T-helper 1 cell treated with Interleukin-12 subunit alpha and Interleukin-12 subunit beta and Interleukin-4 antibody, amounts not matched to agents 30 ng/mL and 1 ng/mL, for 36 hours (primary cell): Measurements from ENCODE around the gene PRDM9. TPM values are rescaled to one million over a fixed set of nuclear protein-coding genes. Genes with fewer than 3 reads are reported as not detected.
"Not testable (repeated sequence)": the region's sequence is repeated elsewhere in the genome, so short reads cannot be mapped to it uniquely, and the experiment has no call there.

Experiments
- intact Hi-C: fragments of 100-400 bp; cut with micrococcal nuclease; formaldehyde crosslinking; loops from one replicate; pipeline ENCODE4 v1.15.1; 2024
- total RNA-seq: library from RNA; stranded (reverse); gene quantifications from 2 replicates; pipeline ENCODE4 v1.2.3, GENCODE V29; 2022

Gene PRDM9
- total RNA-seq, result not detected in 2 replicates

GRCh38 chr5:23507278-23507685 is at the start of gene PRDM9:
Gene PRDM9, plus strand, starts transcription at chr5:23507609. Its CDS starts 1,425 bp downstream, at chr5:23509034.
- intact Hi-C loops, result no loop called here

- intact Hi-C loops, result no loop called here
Measured at GRCh38 chr5:23457780-23458179, 49.6 kb upstream of the PRDM9 start.

- intact Hi-C loops, result no loop called here
Measured at GRCh38 chr5:23459214-23459613, 48.2 kb upstream of the PRDM9 start.

- intact Hi-C loops, result no loop called here
Measured at GRCh38 chr5:23461576-23461975, 45.8 kb upstream of the PRDM9 start.

- intact Hi-C loops, result no loop called here
Measured at GRCh38 chr5:23466401-23466912, 41.0 kb upstream of the PRDM9 start.

GRCh38 chr5:23468658-23469057 is 38.8 kb upstream of the PRDM9 start:
- intact Hi-C loops, result no loop called here

GRCh38 chr5:23473915-23474314 is 33.5 kb upstream of the PRDM9 start:
- intact Hi-C loops, result no loop called here

GRCh38 chr5:23474315-23474714 is 33.1 kb upstream of the PRDM9 start:
- intact Hi-C loops, result no loop called here

GRCh38 chr5:23476580-23476979 is 30.8 kb upstream of the PRDM9 start:
- intact Hi-C loops, result no loop called here

- intact Hi-C loops, result no loop called here
Measured at GRCh38 chr5:23482642-23483041, 24.8 kb upstream of the PRDM9 start.

- intact Hi-C loops, result no loop called here
Measured at GRCh38 chr5:23483090-23483489, 24.3 kb upstream of the PRDM9 start.

GRCh38 chr5:23484096-23484495 is 23.3 kb upstream of the PRDM9 start:
- intact Hi-C loops, result no loop called here

GRCh38 chr5:23486227-23486626 is 21.2 kb upstream of the PRDM9 start:
- intact Hi-C loops, result not testable (repeated sequence)

- intact Hi-C loops, result no loop called here
Measured at GRCh38 chr5:23490993-23491392, 16.4 kb upstream of the PRDM9 start.

- intact Hi-C loops, result no loop called here
Measured at GRCh38 chr5:23494558-23494957, 12.9 kb upstream of the PRDM9 start.

- intact Hi-C loops, result no loop called here
Measured at GRCh38 chr5:23496576-23496975, 10.8 kb upstream of the PRDM9 start.

- intact Hi-C loops, result no loop called here
Measured at GRCh38 chr5:23506329-23507236, 826 bp upstream of the PRDM9 start.

GRCh38 chr5:23510434-23510833 is 3.0 kb downstream of the PRDM9 start:
- intact Hi-C loops, result not testable (repeated sequence)

GRCh38 chr5:23522553-23522952 is 15.1 kb downstream of the PRDM9 start:
- intact Hi-C loops, result no loop called here

- intact Hi-C loops, result no loop called here
Measured at GRCh38 chr5:23523031-23523430, 15.6 kb downstream of the PRDM9 start.

GRCh38 chr5:23523998-23524397 is 16.6 kb downstream of the PRDM9 start:
- intact Hi-C loops, result no loop called here

- intact Hi-C loops, result no loop called here
Measured at GRCh38 chr5:23525751-23526150, 18.3 kb downstream of the PRDM9 start.

- intact Hi-C loops, result not testable (repeated sequence)
Measured at GRCh38 chr5:23526616-23527015, 19.2 kb downstream of the PRDM9 start.
